HG02973 (cell line): ENCODE measurements around the gene C4orf50.
"Not testable (repeated sequence)": the region's sequence is repeated elsewhere in the genome, so short reads cannot be mapped to it uniquely, and the experiment has no call there.

Source experiments
- ATAC-seq: cut with Tn5 transposase; IDR thresholded peaks from one replicate; pipeline ENCODE4 v1.9.1; 2021; ENCODE audit warnings: moderate library complexity; ENCODE audit not compliant: unreplicated experiment

C4orf50 gene

DNA sequence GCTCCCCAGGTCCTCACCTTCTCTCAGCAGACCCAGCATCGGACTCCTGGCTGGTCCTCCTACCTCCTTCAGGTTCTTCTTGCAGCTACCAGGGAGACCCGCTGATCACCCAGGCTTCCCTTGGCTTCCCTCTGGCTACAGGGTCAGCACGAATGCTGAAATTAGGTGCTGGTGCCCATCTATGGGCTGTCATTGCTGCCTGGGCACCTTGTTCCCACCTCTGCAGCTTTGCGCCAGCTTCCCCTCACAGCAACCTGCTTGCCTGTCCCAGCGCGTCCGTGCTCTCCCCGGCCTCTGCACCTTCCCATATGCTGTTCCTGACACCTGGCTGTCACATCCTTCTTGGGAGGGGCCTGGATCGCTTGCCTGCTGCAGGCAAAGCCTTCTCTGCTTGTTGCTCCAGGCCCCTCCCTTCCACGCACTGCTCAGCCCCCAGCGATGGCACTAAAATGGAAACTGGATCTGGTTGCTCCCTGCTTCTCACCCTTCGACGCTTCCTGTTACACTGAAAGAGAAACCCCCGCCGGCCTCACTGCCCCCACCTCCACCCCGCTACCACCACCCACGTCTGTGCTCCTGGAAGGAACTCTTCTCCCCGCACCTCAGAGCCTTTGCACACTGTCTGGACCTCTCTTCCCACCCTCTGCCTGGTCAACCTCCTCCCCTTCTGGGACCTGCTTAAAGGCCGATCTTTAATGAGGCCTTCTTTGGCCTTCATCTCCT is 22.2 kb downstream of the C4orf50 start:
- no peak for ATAC-seq

DNA sequence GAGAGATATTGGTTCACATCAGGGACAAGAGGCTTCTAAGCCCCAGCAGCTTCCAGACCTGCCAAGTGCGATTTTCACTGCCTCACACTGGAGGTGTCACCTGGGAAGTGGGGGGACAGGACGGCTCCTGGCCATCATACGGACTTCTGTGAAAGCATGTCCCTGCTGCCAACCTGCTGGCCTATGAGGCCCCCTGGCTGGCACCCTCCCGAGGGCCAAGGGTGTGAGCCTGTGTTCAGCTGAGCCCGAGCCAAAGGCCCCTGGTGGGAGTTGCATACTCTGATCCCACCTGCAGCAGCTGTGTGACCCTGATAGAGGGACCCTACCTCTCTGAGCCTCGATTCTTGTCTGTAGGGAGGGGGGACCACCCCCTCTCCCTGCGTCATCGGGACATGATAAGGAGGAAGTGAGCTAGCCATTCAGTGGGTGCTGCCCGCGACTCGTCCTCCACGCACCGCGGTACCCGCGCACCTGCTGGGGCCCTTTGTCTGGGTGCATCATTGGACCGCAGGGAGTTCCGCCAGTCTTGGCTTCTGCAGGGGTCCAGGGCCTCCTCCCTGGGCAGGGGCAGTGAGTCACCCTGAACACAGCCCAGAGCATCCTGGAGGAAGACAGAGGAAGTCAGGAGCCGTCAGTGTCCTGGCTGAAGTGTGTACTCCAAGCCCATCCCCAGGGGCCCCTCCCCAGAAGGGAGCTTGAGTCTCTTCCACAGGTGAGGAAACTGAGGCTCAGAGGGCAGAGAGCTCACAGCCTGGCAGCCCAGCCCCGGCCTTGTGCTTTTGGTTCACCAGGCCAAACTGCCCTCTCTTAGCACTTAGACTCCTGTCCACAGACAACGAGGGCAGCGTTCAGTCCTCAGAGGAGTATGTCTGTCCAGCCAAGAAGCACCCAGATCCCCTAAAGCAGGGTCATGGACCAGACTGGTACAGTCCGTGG is 24.1 kb downstream of the C4orf50 start:
- no peak for ATAC-seq

DNA sequence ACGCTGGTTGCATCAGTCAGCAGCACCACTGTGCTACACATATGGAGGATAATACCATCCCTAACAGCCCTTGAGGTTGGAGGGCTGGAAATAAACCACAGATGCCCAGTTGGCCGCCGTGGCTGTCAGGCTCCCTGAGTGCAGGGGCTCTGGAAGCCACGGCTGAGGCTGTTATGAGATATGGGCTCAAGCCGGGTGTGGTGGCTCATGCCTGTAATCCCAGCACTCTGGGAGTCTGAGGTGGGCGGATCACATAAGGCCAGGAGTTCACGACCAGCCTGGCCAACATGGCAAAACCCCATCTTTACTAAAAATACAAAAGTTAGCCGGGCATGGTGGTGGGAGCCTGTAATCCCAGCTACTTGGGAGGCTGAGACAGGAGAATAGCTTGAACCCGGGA is 24.9 kb downstream of the C4orf50 start:
- not testable (repeated sequence) for ATAC-seq

DNA sequence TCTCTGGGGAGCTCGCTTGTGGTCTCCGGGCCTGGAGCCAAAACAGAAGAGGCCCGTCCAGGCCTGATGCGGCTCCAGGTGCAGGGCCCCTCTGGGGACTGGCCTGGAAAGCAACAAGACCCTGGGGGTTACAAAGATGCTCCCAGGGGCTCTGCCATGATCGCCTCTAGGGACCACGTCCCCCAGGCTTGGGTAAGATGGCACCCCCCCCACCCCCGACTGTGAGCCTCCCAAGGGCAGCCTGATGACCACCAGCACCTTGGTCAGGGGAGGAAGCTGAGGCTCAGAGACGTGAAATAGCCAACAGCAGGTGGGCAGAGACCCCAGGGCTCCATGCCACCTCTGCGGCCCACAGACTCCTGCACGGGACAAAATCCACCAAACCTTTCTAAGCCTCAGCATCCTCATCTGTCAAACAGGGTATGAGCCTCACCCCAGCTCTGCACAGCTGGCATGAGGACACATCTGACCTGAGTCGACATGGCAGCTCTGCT is 25.4 kb downstream of the C4orf50 start:
- no peak for ATAC-seq

DNA sequence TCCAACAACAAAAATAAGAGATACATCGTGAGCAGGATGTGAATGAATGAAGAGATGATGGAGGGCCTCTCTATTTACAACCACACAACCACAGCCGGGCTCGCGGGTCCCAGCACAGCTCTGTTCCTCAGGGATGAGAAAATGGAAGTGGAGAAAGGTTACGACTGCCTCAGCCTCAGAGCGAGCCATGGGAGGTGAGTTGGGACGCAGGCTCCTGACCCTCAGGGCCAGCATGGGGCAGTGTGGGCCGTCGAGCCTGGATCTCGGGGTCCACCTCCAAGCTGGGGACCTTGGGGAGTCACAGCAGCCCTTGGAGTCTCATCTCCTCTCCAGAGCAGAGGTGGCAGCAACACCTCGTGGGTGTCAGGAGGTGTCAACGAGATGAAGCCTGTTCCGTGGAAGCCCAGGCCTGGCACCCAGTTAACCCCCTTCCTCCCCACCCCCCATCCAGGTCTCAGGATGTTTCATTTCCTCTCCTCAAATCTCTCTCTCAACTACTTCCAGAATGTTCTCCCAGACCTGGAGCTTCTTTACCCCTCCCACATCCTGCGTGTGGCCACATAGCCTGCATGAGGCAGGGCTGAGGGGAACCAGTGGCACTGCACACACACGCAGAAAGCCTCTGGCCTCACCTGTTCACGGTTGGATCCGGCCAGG is 25.9 kb downstream of the C4orf50 start:
- ATAC-seq, result no peak

DNA sequence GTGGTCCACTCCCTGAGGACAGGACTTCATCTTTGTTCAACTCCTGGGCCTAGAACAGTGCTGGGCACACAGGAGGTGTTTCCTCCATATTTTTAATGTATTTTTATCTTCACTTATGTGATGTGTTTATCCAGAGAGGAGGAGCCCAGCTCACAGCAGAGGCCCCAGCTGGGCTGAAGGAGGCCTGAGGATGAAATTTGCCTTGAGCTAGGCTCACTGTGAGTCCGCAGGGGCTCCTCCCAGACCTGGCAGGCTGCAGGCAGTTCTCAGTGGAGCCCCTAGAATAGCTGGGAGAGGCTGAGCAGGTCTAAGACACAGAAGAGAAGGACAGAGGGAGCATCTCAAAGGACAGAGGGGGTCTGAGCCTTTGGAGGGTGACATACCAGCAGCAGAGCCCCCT is 26.8 kb downstream of the C4orf50 start:
- ATAC-seq, result no peak

DNA sequence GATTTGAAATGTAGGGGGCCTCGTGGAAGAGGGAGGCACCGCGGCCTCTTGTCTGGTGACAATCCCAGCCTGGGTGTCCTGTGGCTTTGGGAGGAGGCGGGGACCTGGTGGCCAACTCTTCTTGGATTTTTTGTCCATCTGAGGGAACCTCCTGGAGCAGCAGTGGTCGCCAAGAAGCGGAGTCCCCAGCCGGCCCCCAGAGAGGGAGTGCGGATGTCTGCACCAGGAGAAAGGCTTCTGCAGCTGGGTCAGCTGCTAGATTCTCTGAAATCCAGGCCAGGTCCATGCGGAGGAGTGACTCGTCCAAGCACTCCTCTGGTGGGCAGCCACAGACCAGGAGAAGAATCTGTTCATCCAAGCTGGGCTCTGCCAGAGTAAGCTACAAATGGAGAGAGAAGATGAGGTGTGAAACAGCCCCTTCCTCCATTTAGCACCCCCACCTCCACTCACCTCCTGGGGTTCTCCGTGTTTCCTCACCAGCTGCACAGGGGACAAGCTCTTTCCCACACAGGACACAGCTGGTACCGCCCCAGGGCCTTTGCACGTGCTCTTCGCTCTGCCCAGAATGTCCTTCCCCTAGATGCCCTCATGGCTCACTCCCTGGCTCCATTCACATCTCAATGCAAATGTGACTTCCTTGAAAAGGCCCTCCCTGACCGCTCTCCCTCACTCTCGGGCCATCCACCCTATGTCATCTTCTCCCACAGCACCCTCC is 27.6 kb downstream of the C4orf50 start:
- no peak for ATAC-seq

DNA sequence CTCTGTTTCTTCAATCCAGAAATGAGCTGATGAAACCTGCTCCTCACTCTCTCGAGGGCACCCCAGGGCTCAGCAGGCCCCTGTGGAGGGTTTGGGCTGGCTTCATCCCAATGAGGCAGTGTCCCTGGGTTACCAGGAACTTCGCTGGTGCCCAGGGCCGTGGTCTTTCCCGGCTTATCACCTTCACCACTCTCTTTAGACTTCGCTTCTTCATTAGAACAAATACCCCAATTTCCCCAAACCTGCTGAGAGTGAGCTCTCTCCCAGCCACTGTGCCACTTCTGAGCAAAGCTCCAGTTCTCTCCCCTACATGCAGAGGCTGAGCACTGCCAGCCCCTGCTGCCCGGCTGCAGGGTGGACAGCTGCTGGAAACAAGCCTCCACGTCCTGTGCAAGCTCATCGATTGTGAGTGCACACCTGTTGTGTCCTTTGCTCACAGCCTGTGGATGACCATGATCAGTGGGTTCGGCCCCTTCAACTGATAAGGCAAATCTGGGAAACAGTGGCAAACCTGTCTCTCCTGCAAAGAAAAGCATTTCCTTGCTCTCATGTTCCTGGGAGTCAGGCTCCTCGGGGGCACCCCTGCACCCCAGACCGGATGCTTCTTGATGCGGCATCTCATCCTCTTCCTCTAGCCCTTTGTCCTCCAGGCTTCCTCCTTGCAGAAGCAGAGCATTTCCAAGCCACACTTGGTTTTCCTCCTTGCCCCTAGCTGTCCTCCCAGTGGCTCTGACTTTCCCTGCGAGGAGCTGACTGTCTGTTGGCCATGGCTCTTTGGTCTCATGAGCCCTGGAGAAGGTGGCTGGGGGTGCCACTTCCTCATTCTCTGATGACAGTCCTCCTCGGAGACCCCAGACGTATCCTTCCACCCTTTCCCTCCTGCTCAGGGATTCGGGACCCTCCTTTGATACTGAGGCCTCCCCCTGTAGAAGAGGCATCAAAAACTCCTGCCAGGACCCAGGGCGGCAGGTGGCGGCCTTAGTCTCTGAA is 28.7 kb downstream of the C4orf50 start:
- no peak for ATAC-seq

DNA sequence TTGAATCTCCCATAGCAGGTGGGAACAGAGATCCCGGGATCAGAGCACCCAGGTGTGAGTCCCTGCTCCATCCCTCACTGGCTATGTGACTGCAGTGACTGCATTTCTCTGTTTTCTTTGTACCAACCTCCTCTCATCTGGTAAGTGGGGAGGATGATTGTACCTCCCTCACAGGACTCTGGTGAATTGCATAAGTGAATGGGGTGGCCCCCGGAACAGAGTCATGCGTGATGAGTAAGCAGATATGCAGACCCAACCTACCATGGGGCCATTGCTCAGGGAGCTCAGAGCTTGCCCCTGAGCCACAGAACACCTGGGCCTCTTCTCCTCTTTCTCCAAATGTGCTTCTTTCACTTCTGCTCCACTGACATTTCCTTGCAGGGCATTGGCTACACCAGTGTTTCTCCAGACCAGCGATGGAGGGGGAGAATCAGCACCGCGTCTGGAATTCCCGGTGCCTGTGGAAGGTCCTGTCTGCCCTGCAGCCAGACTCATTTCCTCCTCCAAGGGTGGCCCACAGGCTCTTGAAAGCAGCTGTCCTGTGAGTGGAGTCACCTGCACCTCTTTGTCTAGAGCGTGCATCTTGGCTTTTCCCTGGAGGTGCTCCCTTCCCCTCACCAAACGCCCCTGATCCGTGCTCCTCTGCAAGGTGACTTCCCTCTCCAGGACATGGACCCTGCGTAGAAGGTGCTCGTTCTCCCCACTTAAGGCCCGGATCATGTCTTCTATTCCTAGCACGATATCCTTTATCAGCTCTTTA is 30.0 kb downstream of the C4orf50 start:
- no peak for ATAC-seq

DNA sequence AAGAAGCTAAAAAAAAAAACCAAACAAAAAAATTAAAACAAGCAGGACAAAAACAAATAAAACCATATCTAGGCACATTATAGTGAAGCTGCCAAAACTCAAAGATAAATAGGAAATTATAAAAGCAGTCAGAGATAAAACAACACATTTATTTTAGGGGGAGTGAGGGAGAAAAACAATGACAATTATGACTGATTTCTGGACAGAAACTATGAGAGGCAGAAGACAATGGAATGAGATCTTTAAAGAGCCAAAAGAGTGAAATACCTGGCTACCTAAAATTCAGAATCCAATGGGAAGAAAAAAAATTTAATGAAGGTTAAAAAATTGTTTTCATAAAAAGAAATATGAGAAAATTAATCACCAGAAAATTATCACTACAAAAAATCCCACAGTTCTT is 33.4 kb downstream of the C4orf50 start:
- no peak for ATAC-seq

DNA sequence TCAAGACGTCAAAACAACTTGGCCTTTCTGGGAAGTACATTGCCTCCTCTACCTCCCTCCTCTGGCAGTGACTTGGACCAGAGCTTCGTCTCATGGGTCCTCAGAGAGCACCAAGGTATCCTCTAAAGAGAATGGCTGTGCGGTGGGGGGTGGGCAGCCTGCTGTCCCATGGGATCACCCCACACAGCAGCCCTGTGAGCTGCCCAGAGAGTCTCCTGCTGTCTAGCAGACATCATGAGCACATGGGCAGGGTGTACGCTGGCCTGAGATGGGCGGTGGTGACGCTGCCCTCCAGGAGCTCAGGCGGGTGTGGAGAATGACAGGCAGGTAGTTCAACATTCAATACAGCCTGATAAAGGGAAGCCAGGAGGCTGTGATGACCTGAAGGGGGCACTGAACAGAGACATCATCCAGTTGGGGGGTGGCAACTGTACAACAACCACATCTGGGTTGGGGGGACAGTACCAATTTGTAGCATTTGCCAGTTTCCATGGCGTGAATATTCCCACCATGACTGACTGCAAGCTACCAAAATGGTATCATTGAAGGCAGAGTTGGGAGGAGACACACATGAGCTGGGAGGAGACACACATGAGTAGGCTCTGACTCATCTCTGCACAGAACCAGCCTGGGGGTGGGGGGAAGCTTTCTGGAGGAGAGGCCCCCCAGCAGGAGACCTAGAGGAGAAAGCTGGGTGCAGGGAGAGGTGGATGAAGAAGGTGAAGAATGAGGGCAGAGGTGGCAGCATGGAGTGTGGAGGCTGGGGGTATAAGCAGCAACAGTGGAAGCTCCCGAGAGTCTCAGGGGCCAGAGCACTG is 35.9 kb downstream of the C4orf50 start:
- no peak for ATAC-seq

DNA sequence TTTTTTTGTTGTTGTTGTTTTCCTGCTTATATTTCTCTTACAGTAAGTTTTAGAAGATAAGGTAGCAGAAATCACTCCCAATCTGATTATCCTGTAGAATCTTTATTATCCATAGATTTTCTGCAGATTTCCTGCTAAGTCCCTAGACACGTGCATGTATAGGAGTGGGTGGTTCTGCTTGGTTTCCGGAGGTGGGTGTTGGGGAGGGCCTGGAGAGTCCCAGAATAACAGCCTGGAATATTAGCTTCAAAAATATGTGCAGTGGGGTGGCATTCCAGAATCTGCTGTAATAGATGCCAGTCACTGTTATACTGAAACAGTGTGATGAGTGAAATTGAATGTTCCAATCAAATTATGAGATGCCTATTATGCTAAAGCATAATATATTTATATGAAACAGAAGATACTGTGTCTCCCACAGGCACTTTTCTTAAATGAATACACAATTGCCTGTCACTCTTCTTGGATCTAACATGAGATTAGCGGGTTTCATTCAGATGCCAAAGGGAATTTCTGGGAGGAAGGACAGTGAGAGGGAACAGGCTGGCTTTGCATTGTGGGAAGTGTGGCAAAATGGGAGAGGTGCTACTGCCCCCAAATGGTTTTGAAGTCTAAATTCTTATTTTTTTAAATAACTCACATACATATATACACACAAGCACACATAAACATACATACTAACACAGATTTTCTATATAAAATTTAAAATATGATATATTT is 37.6 kb downstream of the C4orf50 start:
- ATAC-seq, result no peak

DNA sequence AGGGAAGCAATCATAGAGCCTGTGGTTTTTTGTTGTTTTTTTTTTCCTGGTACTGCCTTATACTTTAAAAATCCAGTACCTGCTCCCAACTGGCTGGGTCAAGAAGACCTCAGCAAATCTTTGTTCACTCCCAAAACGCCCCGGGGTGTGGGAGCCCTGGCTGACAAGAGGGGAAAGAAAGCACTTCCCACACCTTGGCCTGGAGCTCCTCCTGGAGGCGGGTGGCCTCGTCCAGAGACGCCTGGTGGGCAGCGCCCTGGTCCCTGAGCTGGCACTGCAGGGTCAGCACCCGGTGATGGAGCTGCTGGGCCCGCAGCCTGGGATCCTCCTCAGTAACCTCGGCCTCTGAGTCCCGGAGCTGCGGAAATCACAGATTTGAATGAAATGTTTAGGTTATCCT is 38.2 kb downstream of the C4orf50 start:
- ATAC-seq, result no peak

DNA sequence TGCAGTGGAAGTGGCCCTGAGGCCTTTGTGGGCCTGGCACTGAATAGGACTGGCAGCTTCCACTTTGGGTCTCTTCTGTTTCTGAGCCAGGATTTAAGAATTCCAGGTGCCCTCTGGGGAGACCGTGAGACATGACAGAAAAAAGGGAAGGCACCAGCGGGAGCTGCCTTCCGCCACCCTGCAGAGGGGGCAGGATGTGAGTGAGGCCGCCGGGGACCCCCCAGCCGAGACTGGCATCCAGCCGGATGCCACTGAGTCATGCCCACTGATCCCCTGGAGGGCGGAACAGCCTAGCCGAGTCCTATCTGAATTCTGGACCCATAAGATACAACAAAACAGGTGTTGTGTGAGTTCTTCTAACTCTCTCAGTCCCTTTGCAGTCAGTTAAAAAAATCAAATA is 41.3 kb downstream of the C4orf50 start:
- ATAC-seq, result no peak

DNA sequence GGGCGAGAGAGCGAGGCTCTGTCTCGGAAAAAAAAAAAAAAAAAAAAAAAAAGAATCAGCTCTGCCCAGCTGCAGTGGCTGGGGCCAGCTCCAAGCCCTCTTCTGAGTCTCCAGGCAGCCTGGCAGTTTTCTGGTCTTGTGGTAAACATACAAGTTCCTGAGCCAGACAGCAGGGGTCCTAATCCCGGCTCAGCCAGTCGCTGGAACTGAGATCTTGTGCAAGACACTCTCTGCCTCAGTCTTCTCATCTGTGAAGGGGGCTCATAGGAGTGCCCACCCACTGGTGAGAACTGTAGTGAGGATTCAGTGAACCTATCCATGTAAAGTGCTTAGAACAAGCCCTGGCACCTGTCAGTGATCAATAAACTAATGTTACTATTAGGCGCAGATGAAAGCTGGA is 41.8 kb downstream of the C4orf50 start:
- ATAC-seq, result no peak

DNA sequence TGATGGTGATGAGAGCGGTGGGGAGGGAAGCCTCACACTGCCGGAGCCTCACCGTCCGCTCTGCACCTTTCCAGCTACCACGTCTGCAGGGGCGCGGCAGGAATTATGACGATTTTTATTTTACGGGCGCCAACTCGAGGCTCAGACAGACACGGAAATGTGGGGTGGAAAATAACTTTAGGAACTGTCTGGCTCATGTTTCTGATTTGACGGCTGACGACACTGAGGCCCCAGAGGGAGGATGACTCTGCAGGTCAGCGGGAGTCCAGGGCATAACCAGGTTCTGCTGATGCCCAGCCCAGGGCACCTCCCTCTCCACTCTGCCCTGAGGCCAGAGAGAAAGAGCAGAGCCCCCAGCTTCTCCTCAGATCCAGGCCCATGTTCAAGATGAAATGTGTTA is 43.9 kb downstream of the C4orf50 start:
- no peak for ATAC-seq

DNA sequence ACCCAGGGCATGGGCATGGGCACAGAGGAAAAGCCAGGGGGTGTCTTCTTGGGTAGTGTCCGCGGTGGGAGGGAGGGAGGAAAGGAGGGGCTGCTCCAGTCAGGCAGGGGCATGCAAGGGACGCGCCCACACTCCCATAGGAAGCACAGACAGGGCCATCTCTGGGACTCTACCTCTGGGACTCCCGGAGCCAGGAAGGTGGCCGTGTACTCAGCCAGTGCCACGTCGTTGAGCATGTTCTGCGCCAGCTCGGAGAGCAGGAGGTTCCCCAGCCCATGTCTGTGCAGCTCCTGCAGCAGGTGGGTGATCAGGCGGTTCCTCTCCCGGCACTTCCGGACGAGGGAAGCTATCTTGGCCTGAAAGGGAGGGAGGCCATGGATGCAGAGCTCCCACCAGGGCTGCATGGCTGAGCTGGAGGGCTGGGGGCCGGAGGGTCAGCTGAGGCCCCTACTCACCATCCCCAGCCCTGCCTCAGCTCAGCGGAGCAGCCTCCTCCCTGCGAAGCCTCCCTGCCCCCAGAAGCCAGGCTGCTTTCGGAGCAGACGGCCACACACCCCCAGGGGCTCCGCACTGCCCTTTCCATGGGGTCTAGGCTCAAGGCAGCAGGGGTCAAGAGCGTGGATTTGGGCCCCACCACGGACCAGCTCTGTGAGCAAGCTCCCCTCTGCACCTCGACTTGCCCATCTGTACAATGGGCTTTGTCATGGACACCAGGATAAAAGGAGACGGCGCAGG is 44.6 kb downstream of the C4orf50 start:
- no peak for ATAC-seq
